Motor neuron (in vitro differentiated cells): ENCODE results near the gene VPS13A. TPM values are rescaled to one million over a fixed set of nuclear protein-coding genes. Genes with fewer than 3 reads are reported as not detected.
"Not testable (repeated sequence)": the region's sequence is repeated elsewhere in the genome, so short reads cannot be mapped to it uniquely, and the experiment has no call there.

ENCODE experiments used
- ATAC-seq, 8 experiments: fragments of 200-7000 bp; cut with Tn5 transposase; replicated peaks in 6 of 8; 2 replicates each; pipeline ENCODE4 v1.8.0; 2021; ENCODE audit warnings: mild to moderate bottlenecking in 8 of 8, moderate library complexity in 8 of 8
- H3K27ac ChIP-seq, 2 donors: fragments of 250-450 bp; sonication (Bioruptor Pico); 2 replicates each; pipeline ENCODE4 v1.9.0; 2021; ENCODE audit warnings: antibody characterized with exemption in 2 of 2, mild to moderate bottlenecking in 2 of 2, moderate library complexity in 1 of 2
- H3K4me1 ChIP-seq, 2 donors: fragments of 250-450 bp; sonication (Bioruptor Pico); replicated peaks in 1 of 2; 2 replicates each; pipeline ENCODE4 v1.6.1; 2021; ENCODE audit warnings: antibody characterized with exemption in 2 of 2, mild to moderate bottlenecking in 2 of 2, moderate library complexity in 1 of 2
- H3K4me3 ChIP-seq, 5 donors: fragments of 250-450 bp; sonication (Bioruptor Pico); 2 replicates each; pipeline ENCODE4 v1.9.0; 2021; ENCODE audit warnings: antibody characterized with exemption in 5 of 5, mild to moderate bottlenecking in 5 of 5, moderate library complexity in 4 of 5
- WGBS, 10 experiments: fragments of 450-650 bp; shearing (Covaris generic); methylation state at CpG; one replicate each; pipeline ENCODE4 v1.0.0; 2022; 5-methylcytosine and 5-hydroxymethylcytosine counted together
- in situ Hi-C, 9 experiments: fragments of 400-800 bp; cut with MboI; loops; one replicate each; pipeline ENCODE4 v1.15.0; 2021; ENCODE audit warnings: low sequenced_read_pairs in 9 of 9, low pct_unique_long_range_greater_than_20kb in 2 of 9; ENCODE audit not compliant: unreplicated experiment in 9 of 9
- total RNA-seq, 8 experiments: library from RNA; unstranded; fragments of 300-600 nt; gene quantifications; 2 replicates each; pipeline versions ENCODE4 v1.2.3 to v1.2.4, GENCODE V29; 2022

VPS13A gene
- total RNA-seq, 8 experiments from 2014 or later = 14.4 to 42.7 (median 21.6) TPM

DNA sequence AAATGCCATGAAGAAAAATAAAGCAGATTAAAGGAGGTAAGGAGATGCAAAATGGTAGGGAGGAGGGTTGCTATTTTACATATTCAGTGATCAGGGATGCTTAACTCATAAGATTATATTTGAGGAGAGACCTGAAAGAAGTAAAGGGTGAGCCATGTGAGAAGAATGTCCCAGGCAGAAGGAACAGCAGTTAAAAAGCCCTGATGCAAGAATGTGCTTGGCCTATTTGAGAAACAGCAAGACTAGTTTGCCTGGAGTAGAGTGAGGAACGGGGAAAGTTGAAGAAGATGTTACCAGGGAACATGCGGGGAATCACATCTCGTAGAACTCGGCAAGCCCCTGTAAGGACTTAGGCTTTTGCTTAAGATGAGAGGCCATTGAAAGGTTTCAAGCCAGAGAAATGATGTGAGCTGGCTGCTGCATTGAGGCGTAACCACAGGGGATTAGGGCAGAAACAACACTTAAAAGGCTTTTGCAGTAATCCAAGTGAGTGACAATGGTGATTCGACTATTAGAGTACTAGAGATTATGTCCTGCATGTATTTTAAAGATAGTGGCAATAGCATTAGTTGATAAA, 198.7 kb downstream of the VPS13A start:
- Histone ChIP-seq H3K27ac (no peak overlapping the region), H3K4me3 (no peak overlapping the region), H3K4me1 (no peaks in the 10 kb centered on the region)
- WGBS, 10 experiments = 89 to 100% (median 100%) methylated on average over 1 to 5 of the region's 6 CpGs; no CpG with 5 or more reads in 1 of the 10 experiments
- in situ Hi-C loops = no loop called here
- peak in 2 of 8 experiments; percentile 42 to 43 for ATAC-seq

- peak in 3 of 8 experiments; percentile 50 to 66 (median 56) for ATAC-seq
- in situ Hi-C loops = no loop called here
- H3K27ac ChIP-seq = no peak overlapping the region
- H3K4me1 ChIP-seq = no peaks in the 10 kb centered on the region
- H3K4me3 ChIP-seq = no peak overlapping the region
Observed at GRCh38 chr9:77384406-77384805, 207.1 kb downstream of the VPS13A start.

- H3K27ac ChIP-seq = no peak overlapping the region
Observed at GRCh38 chr9:77386187-77386586, 208.9 kb downstream of the VPS13A start.

GRCh38 chr9:77391834-77392233, 214.5 kb downstream of the VPS13A start:
- Histone ChIP-seq H3K4me1 (no peaks in the 10 kb centered on the region), H3K27ac (no peak overlapping the region), H3K4me3 (no peak overlapping the region)
- 100% methylated on average over 1 to 3 of the region's 3 CpGs; no CpG with 5 or more reads in 4 of the 10 experiments for WGBS, 10 experiments
- in situ Hi-C loops = no loop called here
- ATAC-seq = no peak

More at GRCh38 chr9:77386187-77386586, 208.9 kb downstream of the VPS13A start:
- Histone ChIP-seq H3K4me3 (no peak overlapping the region), H3K4me1 (no peaks in the 10 kb centered on the region)
- WGBS, 10 experiments = 0 to 86% (median 33%) methylated on average over 1 of the region's 1 CpG; no CpG with 5 or more reads in 1 of the 10 experiments
- no peak for ATAC-seq
- in situ Hi-C loops = no loop called here

GRCh38 chr9:77392328-77392727, 215.0 kb downstream of the VPS13A start:
- ATAC-seq = no peak
- in situ Hi-C loops = no loop called here
- Histone ChIP-seq H3K4me3 (no peak overlapping the region), H3K27ac (no peak overlapping the region), H3K4me1 (no peaks in the 10 kb centered on the region)
- WGBS, 10 experiments = 70 to 100% (median 93%) methylated on average over 1 to 7 of the region's 7 CpGs; no CpG with 5 or more reads in 1 of the 10 experiments

DNA sequence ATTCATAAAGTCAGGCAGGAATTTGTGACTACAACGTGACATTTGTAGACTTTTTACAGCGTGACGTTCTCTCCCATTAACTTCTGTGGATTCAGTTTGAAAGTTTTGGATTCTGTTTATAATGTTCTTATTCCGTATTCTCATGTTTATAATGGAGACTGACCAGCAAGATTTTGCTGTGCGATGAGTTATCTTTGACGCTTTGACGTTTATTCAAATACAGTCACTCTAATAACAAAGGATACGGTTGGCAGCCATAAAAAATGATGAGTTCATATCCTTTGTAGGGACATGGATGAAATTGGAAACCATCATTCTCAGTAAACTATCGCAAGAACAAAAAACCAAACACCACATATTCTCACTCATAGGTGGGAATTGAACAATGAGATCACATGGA, 221.2 kb downstream of the VPS13A start:
- in situ Hi-C loops, ATAC-seq, H3K4me3 ChIP-seq, H3K27ac ChIP-seq, H3K4me1 ChIP-seq: not testable (repeated sequence)
- 70 to 100% (median 94%) methylated on average over 2 to 8 of the region's 9 CpGs for WGBS, 10 experiments

- in situ Hi-C loops = no loop called here
- ATAC-seq = no peak
- Histone ChIP-seq H3K4me1 (no peaks in the 10 kb centered on the region), H3K27ac (no peak overlapping the region), H3K4me3 (no peak overlapping the region)
- WGBS, 10 experiments = 75 to 100% (median 99%) methylated on average over 1 of the region's 1 CpG
Observed at GRCh38 chr9:77399964-77400363, 222.6 kb downstream of the VPS13A start.

DNA sequence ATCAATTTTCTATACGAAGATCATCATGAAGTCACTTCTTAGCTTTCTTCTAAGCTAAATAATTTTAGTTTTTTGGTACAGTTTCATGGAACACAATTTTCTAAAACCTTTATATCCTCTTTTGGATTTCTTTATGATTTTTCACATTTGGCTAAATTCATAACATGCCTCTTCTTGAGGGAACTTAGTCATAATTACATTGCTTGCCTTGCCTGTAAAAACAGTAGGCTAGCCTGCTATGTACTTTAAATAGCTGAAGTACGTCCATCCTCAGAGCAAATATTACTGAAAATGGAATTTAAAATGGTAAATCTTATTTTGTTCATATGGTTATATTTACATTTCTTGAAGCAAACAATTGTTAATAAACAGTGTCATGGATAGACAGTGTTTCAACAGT, 225.0 kb downstream of the VPS13A start:
- no peak for ATAC-seq
- WGBS, 10 experiments = 38 to 98% (median 90%) methylated on average over 2 of the region's 2 CpGs
- in situ Hi-C loops = no loop called here

GRCh38 chr9:77403239-77403638, 225.9 kb downstream of the VPS13A start:
- Histone ChIP-seq H3K4me1 (no peaks in the 10 kb centered on the region), H3K27ac (no peak overlapping the region), H3K4me3 (no peak overlapping the region)
- in situ Hi-C loops = no loop called here
- WGBS, 10 experiments = 20 to 100% (median 85%) methylated on average over 1 to 4 of the region's 4 CpGs; no CpG with 5 or more reads in 1 of the 10 experiments
- no peak for ATAC-seq

More for the DNA sequence above, 225.0 kb downstream of the VPS13A start:
- Histone ChIP-seq H3K4me3 (no peak overlapping the region), H3K4me1 (no peaks in the 10 kb centered on the region), H3K27ac (no peak overlapping the region)

- 87 to 100% (median 100%) methylated on average over 1 to 3 of the region's 9 CpGs; no CpG with 5 or more reads in 7 of the 10 experiments for WGBS, 10 experiments
- H3K4me1 ChIP-seq, ATAC-seq, H3K27ac ChIP-seq, H3K4me3 ChIP-seq, in situ Hi-C loops: not testable (repeated sequence)
Observed at GRCh38 chr9:77408521-77408920, 231.2 kb downstream of the VPS13A start.

GRCh38 chr9:77417566-77417965, 240.2 kb downstream of the VPS13A start:
- ATAC-seq = peak in 4 of 8 experiments; percentile 19 to 79 (median 76)
- Histone ChIP-seq H3K4me3 (no peak overlapping the region), H3K4me1 (no peaks in the 10 kb centered on the region), H3K27ac (no peak overlapping the region)
- 5 to 100% (median 80%) methylated on average over 1 to 5 of the region's 5 CpGs for WGBS, 10 experiments
- in situ Hi-C loops = no loop called here

DNA sequence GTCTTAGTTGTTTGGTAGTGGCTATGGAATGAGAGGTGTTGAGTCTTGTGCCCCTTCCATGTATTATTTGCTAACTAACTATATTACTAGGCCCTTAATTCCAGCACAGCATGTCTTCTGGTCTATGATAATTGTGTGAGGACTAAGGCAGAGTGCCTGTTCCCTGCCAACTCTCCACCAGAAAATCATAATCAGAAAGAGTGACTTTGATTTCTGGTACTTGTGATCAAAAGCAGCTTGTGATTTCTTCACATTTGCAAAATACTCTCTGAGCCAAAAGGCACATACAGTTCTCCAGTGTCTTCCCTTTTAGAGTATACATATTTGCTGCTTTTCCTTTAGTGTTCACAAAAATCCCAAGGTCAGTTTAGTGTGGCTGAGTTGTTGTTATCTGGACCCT, 240.9 kb downstream of the VPS13A start:
- no peak for ATAC-seq
- H3K4me1 ChIP-seq = no peaks in the 10 kb centered on the region
- H3K4me3 ChIP-seq = no peak overlapping the region
- in situ Hi-C loops = no loop called here
- H3K27ac ChIP-seq = no peak overlapping the region

GRCh38 chr9:77420641-77421040, 243.3 kb downstream of the VPS13A start:
- WGBS, 10 experiments = 40 to 100% (median 90%) methylated on average over 2 of the region's 2 CpGs; no CpG with 5 or more reads in 3 of the 10 experiments
- ATAC-seq = no peak
- in situ Hi-C loops = no loop called here
- Histone ChIP-seq H3K4me3 (no peak overlapping the region), H3K27ac (no peak overlapping the region), H3K4me1 (no peaks in the 10 kb centered on the region)

DNA sequence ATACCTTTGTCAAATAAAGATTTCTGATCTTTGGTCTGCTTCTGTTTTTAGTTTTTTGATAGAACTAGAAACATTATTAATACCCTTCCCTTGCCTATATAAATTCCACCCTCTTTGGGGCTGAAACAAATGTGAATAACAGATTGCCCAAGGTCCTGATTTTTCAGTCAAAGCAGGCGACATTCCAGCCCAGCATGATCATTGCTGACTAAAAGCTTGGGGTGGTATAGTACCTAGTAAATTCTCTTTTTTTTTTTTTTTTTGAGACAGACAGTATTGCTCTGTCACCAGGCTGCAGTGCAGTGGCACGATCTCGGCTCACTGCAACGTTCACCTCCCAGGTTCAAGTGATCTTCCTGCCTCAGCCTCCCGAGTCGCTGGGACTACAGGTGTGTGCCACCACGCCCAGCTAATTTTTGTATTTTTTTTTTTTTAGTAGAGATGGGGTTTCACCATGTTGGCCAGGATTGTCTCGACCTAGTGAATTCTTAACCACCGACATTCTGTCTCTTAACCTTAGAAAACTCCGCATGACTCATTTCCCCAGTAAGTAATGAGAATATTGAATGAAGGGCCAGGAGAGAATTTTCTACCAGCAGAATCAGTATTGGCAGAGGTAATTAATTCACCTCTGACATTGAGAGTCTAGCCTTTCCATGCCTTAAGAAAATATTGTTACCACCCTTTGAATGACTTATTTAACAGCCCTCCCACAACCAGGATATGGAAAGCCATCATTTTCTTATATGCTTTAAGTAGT, 244.4 kb downstream of the VPS13A start:
- Histone ChIP-seq H3K27ac (no peak overlapping the region), H3K4me3 (no peak overlapping the region), H3K4me1 (no peaks in the 10 kb centered on the region)
- WGBS, 10 experiments = 86 to 99% (median 95%) methylated on average over 4 to 8 of the region's 10 CpGs
- ATAC-seq = no peak
- in situ Hi-C loops = no loop called here
